Body of pancreas (tissue), 4 donors: ENCODE results near the gene RFX4. TPM values are rescaled to one million over a fixed set of nuclear protein-coding genes. Genes with fewer than 3 reads are reported as not detected.

Experiments
- ATAC-seq: fragments of 150-250 bp; one replicate; pipeline ENCODE4 v1.9.1; 2016
- DNase-seq, 4 donors: peaks; one replicate each; pipeline ENCODE4 v3.0.0-alpha.2; 2019
- H3K27ac ChIP-seq, 4 donors: fragments of 200-600 bp; sonication (generic); 1 replicate in 3 of 4; 2 replicates in 1 of 4; pipeline versions ENCODE4 v1.5.1 to v1.6.1; 2016 to 2019; ENCODE audit warnings: mild to moderate bottlenecking in 1 of 4, mixed read lengths in 1 of 4, moderate library complexity in 1 of 4
- H3K27me3 ChIP-seq, 2 donors: fragments of 200-600 bp; sonication (generic); one replicate each; pipeline ENCODE4 v1.6.0; 2016; ENCODE audit warnings: mild to moderate bottlenecking in 1 of 2
- H3K36me3 ChIP-seq, 2 donors: fragments of 200-600 bp; sonication (generic); replicated peaks in 1 of 2; 2 replicates each; pipeline ENCODE4 v1.5.1; 2016; ENCODE audit warnings: low read depth in 2 of 2; ENCODE audit not compliant: insufficient read depth in 1 of 2
- H3K4me1 ChIP-seq: fragments of 200-600 bp; sonication (generic); one replicate; pipeline ENCODE4 v1.6.0; 2016
- H3K4me3 ChIP-seq, 2 donors: fragments of 200-600 bp; sonication (generic); 1 replicate in 1 of 2; 2 replicates in 1 of 2; pipeline ENCODE4 v1.5.1; 2016 to 2019
- H3K9me3 ChIP-seq, 3 donors: fragments of 200-600 bp; sonication (generic); 1 replicate in 2 of 3; 2 replicates in 1 of 3; pipeline ENCODE4 v1.5.1; 2016
- CTCF ChIP-seq, 7 experiments: fragments of 450-650 bp in 4 of 7; fragments of 200-600 bp in 3 of 7; sonication (generic) in 3 of 7; IDR thresholded peaks; one replicate each; pipeline ENCODE4 v1.5.1; 2016 to 2019; ENCODE audit warnings: antibody characterized with exemption in 7 of 7
- POLR2A ChIP-seq, 3 donors: fragments of 450-650 bp; IDR thresholded peaks; one replicate each; pipeline ENCODE4 v1.6.1; 2016; ENCODE audit warnings: antibody characterized with exemption in 3 of 3, mild to moderate bottlenecking in 2 of 3
- WGBS, 2 donors: methylation state at CpG; one replicate each; pipeline ENCODE4 v1.1.5; 2017; 5-methylcytosine and 5-hydroxymethylcytosine counted together
- intact Hi-C: fragments of 100-400 bp; cut with DNase I; formaldehyde crosslinking; loops from one replicate; pipeline ENCODE4 v1.15.1; 2023
- total RNA-seq, 2 donors: library from RNA; depleted of rRNA; stranded (reverse); fragments of >200 nt; gene quantifications; one replicate each; pipeline ENCODE4 v1.1.0, GENCODE V29; 2016

The RFX4 gene
- total RNA-seq, 2 donors from 2014 or later = not detected

- Histone ChIP-seq H3K27ac (no peak overlapping the region), H3K4me1 (no peaks in the 10 kb centered on the region), H3K9me3 (no peaks in the 10 kb centered on the region), H3K27me3 (no peaks in the 10 kb centered on the region), H3K36me3 (no peaks in the 10 kb centered on the region), H3K4me3 (no peak overlapping the region)
- intact Hi-C loops = no loop called here
- TF ChIP-seq POLR2A (IDR thresholded peaks at IDR 0.05) (no peak), CTCF (IDR thresholded peaks at IDR 0.05) (no peak)
- 65 to 70% methylated on average over 4 of the region's 4 CpGs for WGBS, 2 donors
- ATAC-seq (no peak), DNase-seq (no peak)
Observed at GRCh38 chr12:106715582-106715981, 132.8 kb downstream of the RFX4 start.

- Histone ChIP-seq H3K4me1 (no peaks in the 10 kb centered on the region), H3K4me3 (no peak overlapping the region), H3K9me3 (no peaks in the 10 kb centered on the region), H3K36me3 (no peaks in the 10 kb centered on the region), H3K27me3 (no peaks in the 10 kb centered on the region), H3K27ac (no peak overlapping the region)
- ATAC-seq (no peak), DNase-seq (no peak)
- WGBS, 2 donors = 73 to 95% methylated on average over 2 of the region's 2 CpGs
- intact Hi-C loops = no loop called here
- TF ChIP-seq CTCF (IDR thresholded peaks at IDR 0.05) (no peak), POLR2A (IDR thresholded peaks at IDR 0.05) (no peak)
Observed at GRCh38 chr12:106717673-106718072, 134.9 kb downstream of the RFX4 start.

GRCh38 chr12:106719879-106720278 is 137.1 kb downstream of the RFX4 start:
- H3K4me3 ChIP-seq = no peak overlapping the region
- ATAC-seq = no peak
- intact Hi-C loops = no loop called here
- no peaks in the 10 kb centered on the region for H3K27me3 ChIP-seq
- no peaks in the 10 kb centered on the region for H3K9me3 ChIP-seq
- H3K36me3 ChIP-seq = no peaks in the 10 kb centered on the region
- TF ChIP-seq CTCF (IDR thresholded peaks at IDR 0.05) (no peak), POLR2A (IDR thresholded peaks at IDR 0.05) (no peak)
- H3K27ac ChIP-seq = no peak overlapping the region
- no peak for DNase-seq
- no peaks in the 10 kb centered on the region for H3K4me1 ChIP-seq
- WGBS, 2 donors = 75 to 89% methylated on average over 5 to 6 of the region's 6 CpGs

- ATAC-seq (no peak), DNase-seq (no peak)
- Histone ChIP-seq H3K27ac (no peak overlapping the region), H3K36me3 (no peaks in the 10 kb centered on the region), H3K27me3 (no peaks in the 10 kb centered on the region), H3K4me3 (no peak overlapping the region), H3K9me3 (no peaks in the 10 kb centered on the region), H3K4me1 (no peaks in the 10 kb centered on the region)
- no peak for TF ChIP-seq CTCF (IDR thresholded peaks at IDR 0.05)
- no peak for TF ChIP-seq POLR2A (IDR thresholded peaks at IDR 0.05)
- intact Hi-C loops = no loop called here
- WGBS, 2 donors = 61 to 62% methylated on average over 6 of the region's 6 CpGs
Observed at GRCh38 chr12:106720696-106721095, 137.9 kb downstream of the RFX4 start.

GRCh38 chr12:106721915-106722314 is 139.1 kb downstream of the RFX4 start:
- no peak overlapping the region for H3K27ac ChIP-seq
- no peaks in the 10 kb centered on the region for H3K27me3 ChIP-seq
- ATAC-seq = no peak
- no peak overlapping the region for H3K4me3 ChIP-seq
- H3K36me3 ChIP-seq = no peaks in the 10 kb centered on the region
- no peak for TF ChIP-seq POLR2A (IDR thresholded peaks at IDR 0.05)
- TF ChIP-seq CTCF (IDR thresholded peaks at IDR 0.05) = no peak
- no peaks in the 10 kb centered on the region for H3K9me3 ChIP-seq
- intact Hi-C loops = no loop called here
- H3K4me1 ChIP-seq = no peaks in the 10 kb centered on the region
- DNase-seq = no peak
- WGBS, 2 donors = 79 to 90% methylated on average over 1 of the region's 1 CpG
